Measurements from ENCODE around the gene SP8. TPM values are rescaled to one million over a fixed set of nuclear protein-coding genes. Genes with fewer than 3 reads are reported as not detected.
"Not testable (repeated sequence)": the region's sequence is repeated elsewhere in the genome, so short reads cannot be mapped to it uniquely, and the experiment has no call there.

The SP8 gene
- total and polyA plus RNA-seq, 4 donors: not detected

GRCh38 chr7:20825555-20825954 lies 38.9 kb upstream of the SP8 start:
- H3K27me3 ChIP-seq (ENCODE audit: control insufficient read depth in 4 of 4, insufficient read depth in 4 of 4, low read length in 3 of 4): no peaks in the 10 kb centered on the region
- TF ChIP-seq FOXA1 (IDR thresholded peaks at IDR 0.05) (no peak), NR2F2 (IDR thresholded peaks at IDR 0.05) (no peak), FOXA2 (IDR thresholded peaks at IDR 0.05) (no peak), TAF1 (conservative IDR thresholded peaks at IDR 0.05) (no peak), ATF3 (IDR thresholded peaks at IDR 0.05) (no peak), RXRA (IDR thresholded peaks at IDR 0.05) (no peak), SP1 (IDR thresholded peaks at IDR 0.05) (no peak), GABPA (IDR thresholded peaks at IDR 0.05 in 1 of 2, conservative IDR thresholded peaks at IDR 0.05 in 1 of 2) (no peak), HNF4A (conservative IDR thresholded peaks at IDR 0.05) (no peak), EGR1 (IDR thresholded peaks at IDR 0.05; ENCODE audit: low read depth in 2 of 2) (no peak), MAX (IDR thresholded peaks at IDR 0.05) (no peak), JUND (IDR thresholded peaks at IDR 0.05) (no peak), ZBTB33 (IDR thresholded peaks at IDR 0.05) (no peak), YY1 (IDR thresholded peaks at IDR 0.05) (no peak)
- TF ChIP-seq, protein P1, sequence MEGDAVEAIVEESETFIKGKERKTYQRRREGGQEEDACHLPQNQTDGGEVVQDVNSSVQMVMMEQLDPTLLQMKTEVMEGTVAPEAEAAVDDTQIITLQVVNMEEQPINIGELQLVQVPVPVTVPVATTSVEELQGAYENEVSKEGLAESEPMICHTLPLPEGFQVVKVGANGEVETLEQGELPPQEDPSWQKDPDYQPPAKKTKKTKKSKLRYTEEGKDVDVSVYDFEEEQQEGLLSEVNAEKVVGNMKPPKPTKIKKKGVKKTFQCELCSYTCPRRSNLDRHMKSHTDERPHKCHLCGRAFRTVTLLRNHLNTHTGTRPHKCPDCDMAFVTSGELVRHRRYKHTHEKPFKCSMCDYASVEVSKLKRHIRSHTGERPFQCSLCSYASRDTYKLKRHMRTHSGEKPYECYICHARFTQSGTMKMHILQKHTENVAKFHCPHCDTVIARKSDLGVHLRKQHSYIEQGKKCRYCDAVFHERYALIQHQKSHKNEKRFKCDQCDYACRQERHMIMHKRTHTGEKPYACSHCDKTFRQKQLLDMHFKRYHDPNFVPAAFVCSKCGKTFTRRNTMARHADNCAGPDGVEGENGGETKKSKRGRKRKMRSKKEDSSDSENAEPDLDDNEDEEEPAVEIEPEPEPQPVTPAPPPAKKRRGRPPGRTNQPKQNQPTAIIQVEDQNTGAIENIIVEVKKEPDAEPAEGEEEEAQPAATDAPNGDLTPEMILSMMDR (IDR thresholded peaks at IDR 0.05; ENCODE audit: low read depth, low read length, missing input control): no peak
- TF ChIP-seq, protein P2, sequence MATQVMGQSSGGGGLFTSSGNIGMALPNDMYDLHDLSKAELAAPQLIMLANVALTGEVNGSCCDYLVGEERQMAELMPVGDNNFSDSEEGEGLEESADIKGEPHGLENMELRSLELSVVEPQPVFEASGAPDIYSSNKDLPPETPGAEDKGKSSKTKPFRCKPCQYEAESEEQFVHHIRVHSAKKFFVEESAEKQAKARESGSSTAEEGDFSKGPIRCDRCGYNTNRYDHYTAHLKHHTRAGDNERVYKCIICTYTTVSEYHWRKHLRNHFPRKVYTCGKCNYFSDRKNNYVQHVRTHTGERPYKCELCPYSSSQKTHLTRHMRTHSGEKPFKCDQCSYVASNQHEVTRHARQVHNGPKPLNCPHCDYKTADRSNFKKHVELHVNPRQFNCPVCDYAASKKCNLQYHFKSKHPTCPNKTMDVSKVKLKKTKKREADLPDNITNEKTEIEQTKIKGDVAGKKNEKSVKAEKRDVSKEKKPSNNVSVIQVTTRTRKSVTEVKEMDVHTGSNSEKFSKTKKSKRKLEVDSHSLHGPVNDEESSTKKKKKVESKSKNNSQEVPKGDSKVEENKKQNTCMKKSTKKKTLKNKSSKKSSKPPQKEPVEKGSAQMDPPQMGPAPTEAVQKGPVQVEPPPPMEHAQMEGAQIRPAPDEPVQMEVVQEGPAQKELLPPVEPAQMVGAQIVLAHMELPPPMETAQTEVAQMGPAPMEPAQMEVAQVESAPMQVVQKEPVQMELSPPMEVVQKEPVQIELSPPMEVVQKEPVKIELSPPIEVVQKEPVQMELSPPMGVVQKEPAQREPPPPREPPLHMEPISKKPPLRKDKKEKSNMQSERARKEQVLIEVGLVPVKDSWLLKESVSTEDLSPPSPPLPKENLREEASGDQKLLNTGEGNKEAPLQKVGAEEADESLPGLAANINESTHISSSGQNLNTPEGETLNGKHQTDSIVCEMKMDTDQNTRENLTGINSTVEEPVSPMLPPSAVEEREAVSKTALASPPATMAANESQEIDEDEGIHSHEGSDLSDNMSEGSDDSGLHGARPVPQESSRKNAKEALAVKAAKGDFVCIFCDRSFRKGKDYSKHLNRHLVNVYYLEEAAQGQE (IDR thresholded peaks at IDR 0.05): no peak
- H3K4me3 ChIP-seq (ENCODE audit: low read depth in 1 of 3, low read length in 3 of 3): no peak overlapping the region
- H3K27ac ChIP-seq (ENCODE audit: low read depth in 1 of 2, low read length in 2 of 2): no peak overlapping the region
- 83% methylated on average over 2 of the region's 2 CpGs for whole genome bisulfite sequencing
- H3K9me3 ChIP-seq (ENCODE audit: control insufficient read depth in 4 of 4, low read length in 3 of 4): no peaks in the 10 kb centered on the region
- DNase-seq (ENCODE audit: low spot score): no peak
- no peak overlapping the region for H3K9ac ChIP-seq (ENCODE audit: low read depth in 1 of 2, low read length in 2 of 2)
- no peaks in the 10 kb centered on the region for H3K36me3 ChIP-seq (ENCODE audit: control insufficient read depth in 4 of 4, insufficient read depth in 3 of 4, low read depth in 1 of 4, low read length in 3 of 4)
- H3K4me1 ChIP-seq (ENCODE audit: control insufficient read depth in 4 of 4, insufficient read depth in 4 of 4, low read length in 3 of 4): no peaks in the 10 kb centered on the region

DNA sequence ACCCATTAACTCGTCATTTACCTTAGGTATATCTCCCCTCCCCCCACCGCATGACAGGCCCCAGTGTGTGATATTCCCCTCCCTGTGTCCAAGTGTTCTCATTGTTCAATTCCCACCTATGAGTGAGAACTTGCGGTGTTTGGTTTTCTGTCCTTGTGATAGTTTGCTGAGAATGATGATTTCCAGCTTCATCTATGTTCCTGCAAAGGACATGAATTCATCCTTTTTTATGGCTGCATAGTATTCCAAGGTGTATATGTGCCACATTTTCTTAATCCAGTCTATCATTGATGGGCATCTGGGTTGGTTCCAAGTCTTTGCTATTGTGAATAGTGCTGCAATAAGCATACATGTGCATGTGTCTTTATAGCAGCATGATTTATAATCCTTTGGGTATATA lies 34.7 kb upstream of the SP8 start:
- H3K36me3 ChIP-seq (ENCODE audit: control insufficient read depth in 4 of 4, insufficient read depth in 3 of 4, low read depth in 1 of 4, low read length in 3 of 4); H3K9me3 ChIP-seq (ENCODE audit: control insufficient read depth in 4 of 4, low read length in 3 of 4); H3K27me3 ChIP-seq (ENCODE audit: control insufficient read depth in 4 of 4, insufficient read depth in 4 of 4, low read length in 3 of 4); H3K27ac ChIP-seq (ENCODE audit: low read depth in 1 of 2, low read length in 2 of 2); DNase-seq (ENCODE audit: low spot score); H3K4me1 ChIP-seq (ENCODE audit: control insufficient read depth in 4 of 4, insufficient read depth in 4 of 4, low read length in 3 of 4); H3K9ac ChIP-seq (ENCODE audit: low read depth in 1 of 2, low read length in 2 of 2); H3K4me3 ChIP-seq (ENCODE audit: low read depth in 1 of 3, low read length in 3 of 3): not testable (repeated sequence)
- 89% methylated on average over 3 of the region's 3 CpGs for WGBS
